Measurements from ENCODE around the gene ASCL5.

DNA sequence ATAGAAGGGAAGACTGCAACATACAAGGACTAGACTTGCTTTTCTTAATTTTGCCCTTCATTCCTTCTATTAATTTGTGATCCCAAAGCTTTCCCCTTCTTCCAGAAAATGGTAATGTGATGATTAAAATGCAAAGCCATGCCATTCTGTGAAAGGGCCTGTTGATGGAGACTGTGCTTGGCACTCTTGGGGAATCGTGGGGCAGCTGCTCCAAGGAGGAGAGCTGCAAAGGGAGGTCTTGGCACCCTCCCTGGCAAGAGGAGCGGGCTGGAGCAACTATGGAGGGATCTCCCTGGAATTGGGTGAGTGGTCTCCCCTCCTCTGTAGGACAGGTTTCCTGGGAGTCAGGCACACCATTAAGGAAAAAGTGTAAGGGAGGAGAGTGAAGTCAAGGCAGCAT, 31.4 kb downstream of the ASCL5 start:
- TF ChIP-seq, protein P1, sequence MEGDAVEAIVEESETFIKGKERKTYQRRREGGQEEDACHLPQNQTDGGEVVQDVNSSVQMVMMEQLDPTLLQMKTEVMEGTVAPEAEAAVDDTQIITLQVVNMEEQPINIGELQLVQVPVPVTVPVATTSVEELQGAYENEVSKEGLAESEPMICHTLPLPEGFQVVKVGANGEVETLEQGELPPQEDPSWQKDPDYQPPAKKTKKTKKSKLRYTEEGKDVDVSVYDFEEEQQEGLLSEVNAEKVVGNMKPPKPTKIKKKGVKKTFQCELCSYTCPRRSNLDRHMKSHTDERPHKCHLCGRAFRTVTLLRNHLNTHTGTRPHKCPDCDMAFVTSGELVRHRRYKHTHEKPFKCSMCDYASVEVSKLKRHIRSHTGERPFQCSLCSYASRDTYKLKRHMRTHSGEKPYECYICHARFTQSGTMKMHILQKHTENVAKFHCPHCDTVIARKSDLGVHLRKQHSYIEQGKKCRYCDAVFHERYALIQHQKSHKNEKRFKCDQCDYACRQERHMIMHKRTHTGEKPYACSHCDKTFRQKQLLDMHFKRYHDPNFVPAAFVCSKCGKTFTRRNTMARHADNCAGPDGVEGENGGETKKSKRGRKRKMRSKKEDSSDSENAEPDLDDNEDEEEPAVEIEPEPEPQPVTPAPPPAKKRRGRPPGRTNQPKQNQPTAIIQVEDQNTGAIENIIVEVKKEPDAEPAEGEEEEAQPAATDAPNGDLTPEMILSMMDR (IDR thresholded peaks at IDR 0.05; ENCODE audit: insufficient read depth, low read length, poor library complexity, severe bottlenecking), result no peak
- TF ChIP-seq EZH2phosphoT487 (conservative IDR thresholded peaks at IDR 0.05; ENCODE audit: low read length), result no peak
